CD14-positive monocyte (primary cell): Measurements from ENCODE around the gene PNMA8C. TPM values are rescaled to one million over a fixed set of nuclear protein-coding genes. Genes with fewer than 3 reads are reported as not detected.

Experiments used
- DNase-seq, 3 donors: peaks; one replicate each; pipeline ENCODE4 v3.0.0-alpha.2; 2011 to 2022
- H2AFZ ChIP-seq: 2 replicates; pipeline ENCODE4 v1.6.0; 2012; ENCODE audit warnings: mild to moderate bottlenecking, low read depth, low read length, inconsistent platforms; ENCODE audit not compliant: insufficient read depth, poor library complexity, severe bottlenecking
- H3K27ac ChIP-seq, 2 donors: 1 replicate in 1 of 2; 2 replicates in 1 of 2; pipeline ENCODE4 v1.5.1; 2012 to 2013; ENCODE audit warnings: low read length in 2 of 2, control low read depth in 1 of 2, inconsistent platforms in 1 of 2, low read depth in 1 of 2, mild to moderate bottlenecking in 1 of 2
- H3K27me3 ChIP-seq, 2 donors: one replicate each; pipeline versions ENCODE4 v1.6.0 to v1.6.1; 2011 to 2013; ENCODE audit warnings: low read length in 2 of 2; ENCODE audit not compliant: control insufficient read depth in 2 of 2, insufficient read depth in 2 of 2
- H3K36me3 ChIP-seq, 2 donors: replicated peaks in 1 of 2; 1 replicate in 1 of 2; 2 replicates in 1 of 2; pipeline versions ENCODE4 v1.5.1 to v1.6.1; 2012 to 2013; ENCODE audit warnings: low read length in 2 of 2, control low read depth in 1 of 2, inconsistent platforms in 1 of 2, mild to moderate bottlenecking in 1 of 2; ENCODE audit not compliant: insufficient read depth in 2 of 2, control insufficient read depth in 1 of 2
- H3K4me1 ChIP-seq, 2 donors: 1 replicate in 1 of 2; 2 replicates in 1 of 2; pipeline versions ENCODE4 v1.5.1 to v1.6.1; 2012 to 2013; ENCODE audit warnings: low read length in 2 of 2, control low read depth in 1 of 2, inconsistent platforms in 1 of 2, mild to moderate bottlenecking in 1 of 2, moderate library complexity in 1 of 2; ENCODE audit not compliant: insufficient read depth in 2 of 2, control insufficient read depth in 1 of 2
- H3K4me2 ChIP-seq: replicated peaks from 2 replicates; pipeline ENCODE3; 2012; ENCODE audit warnings: low read length, moderate library complexity, mild to moderate bottlenecking; ENCODE audit not compliant: poor library complexity, severe bottlenecking; ENCODE audit errors: extremely low read depth
- H3K4me3 ChIP-seq, 3 experiments: fragments of 200-600 bp in 1 of 3; sonication (generic) in 1 of 3; replicated peaks in 1 of 3; 1 replicate in 2 of 3; 2 replicates in 1 of 3; pipeline ENCODE4 v1.5.1; 2011 to 2013; ENCODE audit warnings: low read length in 3 of 3, mild to moderate bottlenecking in 3 of 3, control low read depth in 2 of 3, low read depth in 2 of 3, inconsistent platforms in 1 of 3, moderate library complexity in 1 of 3
- H3K79me2 ChIP-seq: 2 replicates; pipeline ENCODE4 v1.6.0; 2012; ENCODE audit warnings: mild to moderate bottlenecking, control low read depth, inconsistent platforms, low read length, moderate library complexity; ENCODE audit not compliant: insufficient read depth
- H3K9ac ChIP-seq: 2 replicates; pipeline ENCODE4 v1.6.0; 2017; ENCODE audit warnings: low read length, mild to moderate bottlenecking; ENCODE audit not compliant: insufficient read depth, poor library complexity, severe bottlenecking
- H3K9me3 ChIP-seq, 2 donors: replicated peaks in 1 of 2; 1 replicate in 1 of 2; 2 replicates in 1 of 2; pipeline versions ENCODE4 v1.5.1 to v1.6.1; 2012 to 2013; ENCODE audit warnings: low read length in 2 of 2, control low read depth in 1 of 2; ENCODE audit not compliant: control insufficient read depth in 1 of 2, insufficient read depth in 1 of 2
- H4K20me1 ChIP-seq: 2 replicates; pipeline ENCODE4 v1.6.0; 2012; ENCODE audit warnings: mild to moderate bottlenecking, low read length, control low read depth, moderate library complexity; ENCODE audit not compliant: insufficient read depth
- H3K27ac Mint-ChIP-seq, 7 donors: one replicate each; pipeline ENCODE4 v1.8.0; 2020; ENCODE audit warnings: mild to moderate bottlenecking in 7 of 7, mixed read lengths in 7 of 7, moderate library complexity in 6 of 7, inconsistent platforms in 2 of 7
- H3K27me3 Mint-ChIP-seq, 3 donors: one replicate each; pipeline ENCODE4 v1.8.0; 2021 to 2022; ENCODE audit warnings: low read depth in 3 of 3, mild to moderate bottlenecking in 3 of 3, mixed read lengths in 3 of 3, moderate library complexity in 3 of 3, inconsistent platforms in 1 of 3
- H3K36me3 Mint-ChIP-seq, 2 donors: one replicate each; pipeline ENCODE4 v1.8.0; 2020; ENCODE audit warnings: mixed read lengths in 2 of 2, inconsistent platforms in 1 of 2, mild to moderate bottlenecking in 1 of 2
- H3K4me1 Mint-ChIP-seq: one replicate; pipeline ENCODE4 v1.8.0; 2020; ENCODE audit warnings: mild to moderate bottlenecking, mixed read lengths
- H3K4me3 Mint-ChIP-seq, 2 donors: one replicate each; pipeline ENCODE4 v1.8.0; 2020; ENCODE audit warnings: mild to moderate bottlenecking in 2 of 2, mixed read lengths in 2 of 2, moderate library complexity in 1 of 2
- H3K9me3 Mint-ChIP-seq, 7 donors: one replicate each; pipeline ENCODE4 v1.8.0; 2020 to 2022; ENCODE audit warnings: mixed read lengths in 7 of 7, mild to moderate bottlenecking in 6 of 7, moderate library complexity in 6 of 7, inconsistent platforms in 2 of 7
- WGBS: methylation state at CpG from one replicate; pipeline ENCODE4 v1.1.5; 2013; ENCODE audit warnings: missing lambda C conversion rate; ENCODE audit not compliant: insufficient coverage; 5-methylcytosine and 5-hydroxymethylcytosine counted together
- intact Hi-C, 2 donors: fragments of 100-400 bp; cut with micrococcal nuclease; formaldehyde crosslinking; loops; one replicate each; pipeline versions ENCODE4 v1.15.0 to v1.15.1; 2023
- polyA plus RNA-seq, 3 donors: library from polyadenylated mRNA; depleted of rRNA in 1 of 3; unstranded in 2 of 3; stranded (reverse) in 1 of 3; fragments of 300-500 nt in 2 of 3; fragments of >200 nt in 1 of 3; fragmentation: Illumina TruSeq in 2 of 3; gene quantifications; 1 replicate in 2 of 3; 2 replicates in 1 of 3; pipeline ENCODE4 v1.2.3, GENCODE V29; 2012 to 2021
- TF ChIP-seq, protein P1 (sequence below): fragments of 200-600 bp; IDR thresholded peaks from one replicate; pipeline ENCODE4 v1.8.0; 2022; ENCODE audit warnings: antibody characterized with exemption, mild to moderate bottlenecking

Gene PNMA8C
- polyA plus RNA-seq, 3 donors = not detected

DNA sequence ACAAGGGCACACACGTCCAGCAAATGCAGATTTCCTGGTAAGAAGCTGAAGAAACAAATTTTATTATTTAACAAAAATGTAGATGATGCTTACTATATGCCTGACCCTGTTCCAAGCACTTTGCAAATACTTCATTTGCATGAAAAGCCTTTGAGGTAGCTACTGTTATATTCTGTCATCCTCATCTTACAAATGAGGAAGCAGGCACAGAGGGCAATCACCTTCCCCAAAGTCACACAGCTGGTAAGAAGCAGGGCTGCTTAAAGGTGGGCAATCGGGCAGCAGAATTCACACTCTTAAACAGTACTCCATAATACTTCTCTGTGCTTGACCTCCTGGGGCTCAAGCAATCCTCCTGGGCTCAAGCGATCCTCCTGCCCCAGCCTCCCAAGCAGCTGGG lies 18.3 kb upstream of the PNMA8C start:
- no peak for DNase-seq
- Histone ChIP-seq H3K79me2 (no peaks in the 10 kb centered on the region), H3K4me2 (no peak overlapping the region), H3K9ac (no peak overlapping the region), H3K9me3 (peaks cover 0 to 3% of the 10 kb centered on the region in 2 donors), H3K4me1 (no peaks in the 10 kb centered on the region), H2AFZ (no peak overlapping the region), H3K27me3 (peaks cover 0 to 3% of the 10 kb centered on the region in 2 donors), H3K36me3 (no peaks in the 10 kb centered on the region), H3K4me3 (no peak overlapping the region), H3K27ac (no peak overlapping the region), H4K20me1 (no peaks in the 10 kb centered on the region)
- Mint-ChIP-seq H3K27ac (no peak overlapping the region), H3K36me3 (no peaks in the 10 kb centered on the region), H3K4me3 (no peak overlapping the region), H3K4me1 (peaks cover 2% of the 10 kb centered on the region), H3K27me3 (peaks cover 4 to 21% (median 12%) of the 10 kb centered on the region in 3 donors), H3K9me3 (peaks cover 0 to 12% (median 6%) of the 10 kb centered on the region in 7 donors)
- intact Hi-C loops = no loop called here
- no CpG with 5 or more reads among the region's 3 CpGs for WGBS
- TF ChIP-seq, protein P1, sequence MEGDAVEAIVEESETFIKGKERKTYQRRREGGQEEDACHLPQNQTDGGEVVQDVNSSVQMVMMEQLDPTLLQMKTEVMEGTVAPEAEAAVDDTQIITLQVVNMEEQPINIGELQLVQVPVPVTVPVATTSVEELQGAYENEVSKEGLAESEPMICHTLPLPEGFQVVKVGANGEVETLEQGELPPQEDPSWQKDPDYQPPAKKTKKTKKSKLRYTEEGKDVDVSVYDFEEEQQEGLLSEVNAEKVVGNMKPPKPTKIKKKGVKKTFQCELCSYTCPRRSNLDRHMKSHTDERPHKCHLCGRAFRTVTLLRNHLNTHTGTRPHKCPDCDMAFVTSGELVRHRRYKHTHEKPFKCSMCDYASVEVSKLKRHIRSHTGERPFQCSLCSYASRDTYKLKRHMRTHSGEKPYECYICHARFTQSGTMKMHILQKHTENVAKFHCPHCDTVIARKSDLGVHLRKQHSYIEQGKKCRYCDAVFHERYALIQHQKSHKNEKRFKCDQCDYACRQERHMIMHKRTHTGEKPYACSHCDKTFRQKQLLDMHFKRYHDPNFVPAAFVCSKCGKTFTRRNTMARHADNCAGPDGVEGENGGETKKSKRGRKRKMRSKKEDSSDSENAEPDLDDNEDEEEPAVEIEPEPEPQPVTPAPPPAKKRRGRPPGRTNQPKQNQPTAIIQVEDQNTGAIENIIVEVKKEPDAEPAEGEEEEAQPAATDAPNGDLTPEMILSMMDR = no peak

DNA sequence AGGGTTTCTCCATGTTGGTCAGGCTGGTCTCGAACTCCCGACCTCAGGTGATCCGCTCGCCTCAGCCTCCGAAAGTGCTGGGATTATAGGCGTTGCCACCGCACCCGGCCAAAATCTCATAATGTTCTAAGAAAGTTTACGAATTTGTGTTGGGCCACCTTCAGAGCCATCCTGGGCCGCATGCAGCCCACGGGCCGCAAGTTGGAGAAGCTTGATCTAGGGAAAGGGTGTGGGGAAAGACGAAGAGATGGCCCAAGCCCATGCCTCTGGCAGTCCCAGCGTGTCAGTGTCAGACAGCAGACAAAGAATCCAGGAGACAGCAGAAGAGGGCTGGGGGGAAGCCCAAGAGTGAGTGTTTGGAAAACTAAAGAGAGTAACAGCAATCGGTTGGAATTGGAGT lies 17.3 kb upstream of the PNMA8C start:
- 85% methylated on average over 15 of the region's 15 CpGs for WGBS
- peaks cover 0 to 12% (median 6%) of the 10 kb centered on the region in 7 donors for H3K9me3 Mint-ChIP-seq
- Histone ChIP-seq H3K4me2 (no peak overlapping the region), H3K36me3 (no peaks in the 10 kb centered on the region), H3K4me3 (no peak overlapping the region), H3K9me3 (peaks cover 0 to 3% of the 10 kb centered on the region in 2 donors), H3K9ac (no peak overlapping the region), H3K27me3 (no peaks in the 10 kb centered on the region), H2AFZ (no peak overlapping the region), H3K79me2 (no peaks in the 10 kb centered on the region), H4K20me1 (no peaks in the 10 kb centered on the region), H3K4me1 (no peaks in the 10 kb centered on the region), H3K27ac (no peak overlapping the region)
- no peak overlapping the region for H3K27ac Mint-ChIP-seq
- no peak for DNase-seq
- TF ChIP-seq, protein P1 = no peak
- no peaks in the 10 kb centered on the region for H3K36me3 Mint-ChIP-seq
- H3K4me1 Mint-ChIP-seq = peaks cover 2% of the 10 kb centered on the region
- intact Hi-C loops = no loop called here
- peaks cover 4 to 19% (median 12%) of the 10 kb centered on the region in 3 donors for H3K27me3 Mint-ChIP-seq
- H3K4me3 Mint-ChIP-seq = peak overlapping the region in 1 of 2 donors; percentile 17
